Transverse colon (tissue), 4 donors: ENCODE results near the gene PLK1. TPM values are rescaled to one million over a fixed set of nuclear protein-coding genes. Genes with fewer than 3 reads are reported as not detected.

Source experiments
- DNase-seq: peaks from one replicate; pipeline ENCODE4 v3.0.0-alpha.2; 2019
- H3K27ac ChIP-seq, 4 donors: fragments of 200-600 bp; sonication (generic); 2 replicates each; pipeline ENCODE4 v1.5.1; 2016 to 2018; ENCODE audit warnings: inconsistent platforms in 4 of 4
- H3K27me3 ChIP-seq: fragments of 200-600 bp; sonication (generic); 2 replicates; pipeline ENCODE4 v1.5.1; 2017; ENCODE audit warnings: inconsistent platforms
- H3K36me3 ChIP-seq, 4 donors: fragments of 200-600 bp; sonication (generic); 2 replicates each; pipeline ENCODE4 v1.5.1; 2017 to 2019; ENCODE audit warnings: inconsistent platforms in 4 of 4
- H3K4me1 ChIP-seq, 4 donors: fragments of 200-600 bp; sonication (generic); 2 replicates each; pipeline ENCODE4 v1.5.1; 2017 to 2020; ENCODE audit warnings: inconsistent platforms in 4 of 4
- H3K4me3 ChIP-seq, 4 donors: fragments of 200-600 bp; sonication (generic); 1 replicate in 1 of 4; 2 replicates in 3 of 4; pipeline versions ENCODE4 v1.5.1 to v1.6.1; 2017 to 2019; ENCODE audit warnings: inconsistent platforms in 4 of 4
- H3K9me3 ChIP-seq, 2 donors: fragments of 200-600 bp; sonication (generic); 2 replicates each; pipeline ENCODE4 v1.5.1; 2017 to 2019; ENCODE audit warnings: inconsistent platforms in 2 of 2
- CTCF ChIP-seq, 5 experiments: fragments of 200-600 bp in 3 of 5; fragments of 450-650 bp in 2 of 5; sonication (generic) in 3 of 5; IDR thresholded peaks; 1 replicate in 2 of 5; 2 replicates in 3 of 5; pipeline ENCODE4 v1.5.1; 2016 to 2017; ENCODE audit warnings: antibody characterized with exemption in 5 of 5, inconsistent platforms in 3 of 5, mild to moderate bottlenecking in 2 of 5, moderate library complexity in 1 of 5
- EP300 ChIP-seq: sonication (generic); formaldehyde crosslinking; IDR thresholded peaks from one replicate; pipeline ENCODE4 v1.6.1; 2017; ENCODE audit warnings: antibody characterized with exemption, low read depth
- POLR2A ChIP-seq: fragments of 450-650 bp; IDR thresholded peaks from one replicate; pipeline ENCODE4 v1.6.1; 2016; ENCODE audit warnings: antibody characterized with exemption, mild to moderate bottlenecking, moderate library complexity
- POLR2AphosphoS5 ChIP-seq, 3 donors: sonication (generic); formaldehyde crosslinking; IDR thresholded peaks; one replicate each; pipeline ENCODE4 v1.6.1; 2016; ENCODE audit warnings: antibody characterized with exemption in 3 of 3
- WGBS, 2 donors: methylation state at CpG; one replicate each; pipeline ENCODE4 v1.1.5; 2018; ENCODE audit warnings: low coverage in 1 of 2; 5-methylcytosine and 5-hydroxymethylcytosine counted together
- in situ Hi-C, 4 donors: fragments of 200-750 bp; cut with MboI; loops; one replicate each; pipeline versions ENCODE4 v1.15.0 to v1.15.1; 2017; ENCODE audit warnings: low sequenced_read_pairs in 3 of 4, low pct_ligation_motif_present in 1 of 4, low pct_unique_long_range_greater_than_20kb in 1 of 4
- intact Hi-C: fragments of 100-400 bp; cut with DNase I; formaldehyde crosslinking; loops from one replicate; pipeline ENCODE4 v1.15.1; 2023; ENCODE audit warnings: low total_unique reads
- total RNA-seq, 4 donors: library from RNA; depleted of rRNA; stranded (reverse); fragments of >200 nt; gene quantifications; one replicate each; pipeline ENCODE4 v1.1.0, GENCODE V29; 2016

The PLK1 gene
- total RNA-seq, 4 donors from 2014 or later: 1.5 to 20.1 (median 4.3) TPM

GRCh38 chr16:23705517-23705902, 26.8 kb downstream of the PLK1 start:
- no peaks in the 10 kb centered on the region for H3K4me1 ChIP-seq
- peaks cover 0 to 6% (median 0%) of the 10 kb centered on the region in 4 donors for H3K36me3 ChIP-seq
- no peak overlapping the region for H3K4me3 ChIP-seq
- intact Hi-C loops (no loop called here), in situ Hi-C loops (no loop called here)
- no peak overlapping the region for H3K27ac ChIP-seq
- WGBS, 2 donors: 94 to 100% methylated on average over 1 to 2 of the region's 2 CpGs
- DNase-seq: no peak
- TF ChIP-seq POLR2A: no peak
- no peak for TF ChIP-seq EP300
- no peak for TF ChIP-seq POLR2AphosphoS5 (IDR thresholded peaks at IDR 0.05)
- no peak for TF ChIP-seq CTCF (IDR thresholded peaks at IDR 0.05)
- no peaks in the 10 kb centered on the region for H3K27me3 ChIP-seq
- no peaks in the 10 kb centered on the region for H3K9me3 ChIP-seq

GRCh38 chr16:23706439-23706838, 27.8 kb downstream of the PLK1 start:
- TF ChIP-seq POLR2AphosphoS5 (IDR thresholded peaks at IDR 0.05) (no peak), POLR2A (no peak), EP300 (no peak), CTCF (IDR thresholded peaks at IDR 0.05) (no peak)
- Histone ChIP-seq H3K4me3 (no peak overlapping the region), H3K36me3 (peaks cover 0 to 6% (median 0%) of the 10 kb centered on the region in 4 donors), H3K4me1 (peaks cover 0 to 6% (median under 1%) of the 10 kb centered on the region in 4 donors), H3K9me3 (no peaks in the 10 kb centered on the region), H3K27ac (no peak overlapping the region), H3K27me3 (peaks cover 2% of the 10 kb centered on the region)
- in situ Hi-C loops (no loop called here), intact Hi-C loops (no loop called here)
- WGBS, 2 donors: 77% methylated on average over 4 of the region's 4 CpGs; no CpG with 5 or more reads in 1 of the 2 donors
- no peak for DNase-seq

- no peak overlapping the region for H3K4me3 ChIP-seq
- peaks cover 32% of the 10 kb centered on the region for H3K27me3 ChIP-seq
- TF ChIP-seq EP300 (no peak), POLR2A (no peak), POLR2AphosphoS5 (IDR thresholded peaks at IDR 0.05) (no peak), CTCF (IDR thresholded peaks at IDR 0.05) (no peak)
- H3K4me1 ChIP-seq: peaks cover 0 to 10% (median 2%) of the 10 kb centered on the region in 4 donors
- in situ Hi-C loops (no loop called here), intact Hi-C loops (no loop called here)
- no peak for DNase-seq
- H3K36me3 ChIP-seq: no peaks in the 10 kb centered on the region
- no peak overlapping the region for H3K27ac ChIP-seq
- no peaks in the 10 kb centered on the region for H3K9me3 ChIP-seq
Observed at GRCh38 chr16:23709536-23709935, 30.8 kb downstream of the PLK1 start.

- intact Hi-C loops: no loop called here
- H3K27me3 ChIP-seq: peaks cover 33% of the 10 kb centered on the region
- no peaks in the 10 kb centered on the region for H3K36me3 ChIP-seq
- H3K4me1 ChIP-seq: peaks cover 0 to 10% (median 2%) of the 10 kb centered on the region in 4 donors
- no peak for DNase-seq
- no peak overlapping the region for H3K4me3 ChIP-seq
- TF ChIP-seq CTCF (IDR thresholded peaks at IDR 0.05) (no peak), POLR2A (no peak), EP300 (no peak), POLR2AphosphoS5 (IDR thresholded peaks at IDR 0.05) (no peak)
- WGBS, 2 donors: 97% methylated on average over 2 of the region's 2 CpGs; no CpG with 5 or more reads in 1 of the 2 donors
- in situ Hi-C loops: no loop called here
- no peak overlapping the region for H3K27ac ChIP-seq
- H3K9me3 ChIP-seq: no peaks in the 10 kb centered on the region
Observed at GRCh38 chr16:23710008-23710407, 31.3 kb downstream of the PLK1 start.
